Left renal cortex interstitium (tissue), 4 donors: ENCODE results near the gene GLCE. TPM values are rescaled to one million over a fixed set of nuclear protein-coding genes. Genes with fewer than 3 reads are reported as not detected.
"Not testable (repeated sequence)": the region's sequence is repeated elsewhere in the genome, so short reads cannot be mapped to it uniquely, and the experiment has no call there.

ENCODE experiments used
- DNase-seq, 4 donors: peaks; one replicate each; pipeline ENCODE4 v3.0.0-alpha.2; 2013; ENCODE audit warnings: low read depth in 4 of 4, low spot score in 2 of 4, missing footprints in 1 of 4
- polyA plus RNA-seq, 4 donors: library from polyadenylated mRNA; unstranded; fragments of 120-200 nt; gene quantifications; one replicate each; pipeline ENCODE4 v1.2.1, GENCODE V29; 2013; ENCODE audit not compliant: insufficient read length in 4 of 4

Gene GLCE
- polyA plus RNA-seq, 4 donors = 38.9 to 49.9 (median 43.8) TPM

GRCh38 chr15:69293741-69294615 is 133.5 kb downstream of the GLCE start:
- no peak for DNase-seq

DNA sequence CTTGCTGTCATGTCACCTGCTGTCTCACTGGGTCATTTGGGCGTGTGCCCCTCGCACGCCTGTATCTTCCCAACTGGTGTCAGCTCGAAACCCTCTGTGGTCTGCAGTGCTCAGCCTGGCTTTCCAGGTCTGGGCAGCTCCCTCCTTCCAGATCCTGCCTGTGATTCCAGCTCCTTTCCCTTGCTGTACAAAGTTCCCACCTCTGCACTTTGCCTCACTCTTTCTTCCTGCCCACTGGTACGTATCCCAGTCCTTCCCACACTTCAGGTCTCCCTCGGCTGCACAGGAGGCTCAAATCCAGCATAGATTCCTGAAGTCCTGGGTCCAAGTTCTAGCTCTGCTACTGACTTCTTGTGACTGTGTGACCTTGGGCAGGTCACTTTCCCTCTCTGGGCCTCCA is 136.2 kb downstream of the GLCE start:
- no peak for DNase-seq

DNA sequence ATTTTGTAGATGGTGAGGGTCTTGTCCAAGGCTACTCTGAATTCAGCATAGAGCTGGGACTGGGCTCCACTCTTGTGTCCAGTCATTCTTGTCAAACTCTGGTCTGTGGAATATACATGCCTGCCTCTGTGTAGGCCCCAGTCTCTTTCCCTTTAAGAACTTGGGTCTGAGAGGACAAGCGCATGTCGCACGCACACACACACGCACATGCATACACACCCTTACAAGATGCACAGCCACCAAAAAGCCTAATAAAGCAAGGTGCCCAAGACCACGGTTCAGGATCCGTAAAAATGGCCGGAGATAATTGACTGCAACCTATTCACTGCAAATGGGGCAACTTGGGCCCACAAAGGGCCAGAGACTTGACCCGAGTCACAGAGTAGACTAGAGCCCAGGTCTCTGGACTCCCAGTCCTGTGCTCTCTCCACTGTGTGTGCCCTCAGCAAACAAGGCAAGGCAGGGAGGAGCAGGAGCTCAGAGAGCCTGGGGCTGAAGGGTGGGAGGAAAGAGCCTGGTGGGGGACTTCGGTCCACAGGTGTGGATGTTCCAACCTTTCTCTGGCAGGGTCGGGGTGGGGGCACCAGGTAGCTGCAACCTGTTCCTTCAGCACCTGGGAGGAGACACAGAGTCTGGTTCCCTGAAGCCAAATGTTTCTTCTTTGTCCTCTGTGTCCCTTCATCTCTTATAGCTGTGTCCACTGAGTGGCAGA is 137.4 kb downstream of the GLCE start:
- DNase-seq = no peak

DNA sequence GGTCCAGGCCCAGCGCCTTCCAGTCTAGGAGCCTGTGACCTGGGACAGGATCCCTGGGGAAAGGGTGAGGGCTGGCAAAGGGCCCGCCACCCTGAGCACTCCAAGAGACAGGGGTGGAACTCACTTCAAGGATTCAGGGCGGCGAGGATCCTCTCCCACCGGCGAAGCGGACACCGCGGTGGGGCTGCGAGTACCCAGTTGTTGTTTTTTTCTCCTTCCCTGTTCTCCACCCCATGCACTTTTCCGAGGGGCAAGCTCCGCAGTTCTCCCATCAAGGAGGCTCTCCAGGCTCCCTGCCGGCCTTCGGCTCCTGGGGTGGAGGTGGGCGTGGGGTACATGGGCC is 137.9 kb downstream of the GLCE start:
- no peak for DNase-seq

DNA sequence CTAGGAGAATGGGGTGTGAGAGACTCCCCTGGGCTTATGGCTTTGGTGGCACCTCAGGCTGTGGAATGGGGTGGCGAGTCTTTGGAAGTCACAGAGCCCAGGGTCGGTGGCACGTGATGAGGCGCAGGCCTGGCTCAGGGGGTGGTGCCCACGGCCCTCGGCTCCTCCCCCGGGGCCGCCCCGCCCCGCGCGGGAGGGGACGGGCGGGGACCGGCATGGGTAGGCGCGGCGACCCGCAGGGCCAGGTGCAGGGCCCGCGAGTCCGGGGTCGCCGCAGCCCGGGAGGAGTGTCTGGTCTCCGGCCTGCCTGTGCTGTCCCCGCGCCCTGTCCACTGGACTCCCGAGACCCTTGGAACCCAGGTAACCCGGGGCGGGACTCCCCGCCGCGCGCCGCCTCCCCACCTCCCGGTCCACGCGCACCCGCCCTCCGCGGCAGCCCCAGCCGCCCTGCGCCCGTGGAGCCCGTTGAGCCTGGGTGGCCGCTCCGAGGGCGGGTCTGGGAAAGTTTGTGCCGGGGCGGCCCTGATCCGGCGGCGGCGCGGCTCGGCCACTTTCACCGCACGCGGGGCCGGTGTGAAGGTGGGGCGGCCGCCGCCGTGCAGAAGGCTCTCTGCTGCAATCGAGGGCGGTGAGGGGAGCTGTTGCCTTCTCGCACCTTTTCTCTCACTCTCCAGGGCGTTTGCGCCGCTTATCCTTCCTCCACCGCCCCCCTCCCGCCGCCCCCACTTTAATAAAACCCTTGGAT is 138.4 kb downstream of the GLCE start, which contains the start of gene PAQR5:
Gene PAQR5, plus strand, starts transcription at position 216 of the 745 bp plus-strand sequence. CDS start 61,169 bp downstream, outside the sequence.
- no peak for DNase-seq

DNA sequence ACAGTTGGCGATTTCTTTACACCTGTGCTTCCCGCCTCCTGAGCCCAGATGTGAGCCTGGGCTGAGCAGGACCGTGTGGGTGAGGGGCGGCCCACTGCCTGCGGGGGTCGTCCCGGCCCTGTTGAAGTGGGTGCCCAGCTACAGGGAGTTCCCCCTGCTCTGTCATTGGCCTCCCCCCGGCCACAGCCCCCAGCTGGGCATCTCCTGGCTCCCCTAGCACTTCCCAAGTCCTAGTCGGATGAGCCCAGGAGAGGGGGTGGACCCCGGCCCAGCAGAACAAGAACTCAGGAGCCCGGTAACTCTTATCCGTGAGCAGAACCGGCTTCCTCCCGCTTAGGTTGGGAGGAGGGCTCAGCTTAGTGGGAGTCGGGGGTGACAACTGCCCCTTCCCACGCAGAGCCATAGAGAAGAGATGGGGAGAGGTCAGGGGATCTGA is 139.0 kb downstream of the GLCE start:
- no peak for DNase-seq

GRCh38 chr15:69299943-69300588 is 139.6 kb downstream of the GLCE start:
- DNase-seq = no peak

- not testable (repeated sequence) for DNase-seq
Observed at GRCh38 chr15:69301101-69301500, 140.7 kb downstream of the GLCE start.

DNA sequence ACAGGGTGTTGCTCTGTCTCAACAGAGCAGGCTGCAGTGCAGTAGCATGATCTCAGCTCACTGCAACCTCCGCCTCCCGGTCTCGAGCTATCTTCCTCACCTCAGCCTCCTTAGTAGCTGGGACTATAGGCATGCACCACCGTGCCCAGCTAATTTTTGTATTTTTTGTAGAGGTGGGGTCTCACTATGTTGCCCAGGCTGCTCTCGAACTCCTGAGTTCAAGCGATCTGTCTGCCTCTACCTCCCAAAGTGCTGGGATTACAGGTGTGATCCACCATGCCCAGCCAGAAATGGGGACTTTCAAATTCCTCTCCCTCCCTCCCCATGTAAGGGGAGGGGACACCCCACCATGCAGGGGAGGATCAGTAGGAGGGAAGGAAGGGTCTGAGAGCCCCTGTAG is 141.7 kb downstream of the GLCE start:
- DNase-seq = not testable (repeated sequence)

DNA sequence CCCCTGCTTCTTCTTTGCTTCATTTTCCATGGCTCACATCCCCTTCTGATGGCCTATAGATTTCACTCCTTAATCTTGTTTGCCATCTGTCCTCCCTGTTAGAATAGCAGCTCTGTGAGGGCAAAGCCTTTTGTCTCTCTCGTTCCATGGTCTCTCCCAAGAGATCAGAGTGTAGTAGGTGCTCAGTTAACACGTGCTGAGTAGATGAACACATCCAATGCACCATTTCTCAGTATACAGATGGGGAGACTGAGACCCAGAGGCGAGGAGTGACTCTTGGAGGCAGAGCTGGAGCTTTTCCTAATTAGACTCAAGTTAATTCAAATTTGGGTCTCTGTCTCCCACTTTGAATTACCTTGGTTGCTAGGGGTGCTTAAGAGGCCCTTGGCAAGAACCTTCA is 142.5 kb downstream of the GLCE start:
- DNase-seq = no peak

DNA sequence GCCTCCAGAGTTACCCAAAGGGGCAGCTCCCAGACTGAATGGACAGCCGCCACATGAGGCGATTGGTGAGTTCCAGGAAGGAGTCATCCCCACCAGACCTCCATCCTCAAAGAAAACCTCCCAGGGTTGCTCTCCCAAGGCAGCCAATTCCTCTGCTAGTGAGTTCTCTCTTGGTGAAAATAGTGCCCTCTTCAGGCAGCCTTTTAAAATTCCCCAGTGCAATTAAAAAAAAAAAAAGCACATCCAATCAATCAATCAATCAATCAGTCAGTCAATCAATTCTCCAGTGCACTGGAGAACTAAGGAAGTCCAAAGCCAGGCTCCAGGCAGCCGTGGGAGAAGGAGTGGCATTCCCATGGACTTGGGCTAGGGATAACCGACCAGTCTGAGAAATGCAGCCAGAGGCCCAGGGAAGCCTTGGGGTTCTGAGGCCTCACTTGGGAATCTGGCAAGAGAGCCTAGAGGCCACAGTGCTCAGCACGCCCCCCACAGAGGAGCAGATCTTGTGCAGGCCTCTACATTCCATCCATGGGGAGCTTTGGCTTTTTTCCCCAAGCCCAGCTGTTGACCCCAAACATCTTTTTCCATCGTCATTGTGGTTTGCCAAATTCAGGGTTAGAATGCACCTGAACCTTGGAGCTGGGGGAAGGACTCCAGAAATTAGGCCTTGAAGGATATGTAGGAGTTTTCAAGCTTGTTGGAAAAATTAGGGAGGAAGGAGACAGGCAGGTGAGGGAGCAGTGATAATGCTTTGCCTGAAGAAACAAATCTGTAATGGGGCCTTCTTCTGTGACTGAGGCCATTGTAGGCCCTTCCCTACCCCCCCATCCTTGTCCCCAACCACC is 143.1 kb downstream of the GLCE start:
- no peak for DNase-seq

GRCh38 chr15:69304182-69304545 is 143.7 kb downstream of the GLCE start:
- no peak for DNase-seq

DNA sequence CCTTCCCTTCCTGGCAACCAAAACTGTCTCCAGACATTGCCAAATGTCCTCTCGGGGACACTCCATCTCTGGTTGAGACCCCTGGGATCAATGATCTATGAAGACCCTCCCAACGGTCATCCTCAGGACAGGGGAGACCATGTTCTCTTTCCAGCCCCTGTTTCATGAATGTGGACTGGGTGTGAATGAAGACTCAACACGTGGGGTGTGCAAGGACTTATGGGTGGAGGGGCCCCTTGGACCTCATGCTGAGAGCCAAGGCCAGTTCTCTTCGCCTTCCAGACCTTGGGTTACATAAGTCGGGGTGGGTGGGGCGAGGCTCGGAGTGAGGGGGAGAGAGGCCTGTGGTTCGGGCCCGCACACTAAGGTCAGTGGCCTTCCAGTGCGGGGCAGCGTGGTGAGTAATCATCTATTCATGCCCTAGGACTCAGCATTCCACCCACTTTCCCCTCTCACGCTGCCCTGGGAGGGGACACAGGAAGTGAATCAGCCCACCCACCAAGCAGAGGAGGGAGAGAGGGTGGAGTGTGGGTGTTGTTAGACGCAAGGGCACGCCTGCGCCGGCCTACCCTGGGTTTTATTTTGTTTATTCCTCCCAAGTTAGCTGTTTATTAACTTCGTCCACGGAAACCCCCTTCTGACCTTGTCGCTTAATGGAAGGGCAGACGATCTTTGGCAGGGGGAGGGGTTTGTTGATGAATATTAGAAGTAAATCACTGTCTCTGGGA is 144.9 kb downstream of the GLCE start:
- no peak for DNase-seq

- DNase-seq = no peak
Observed at GRCh38 chr15:69305933-69306568, 145.6 kb downstream of the GLCE start.

DNA sequence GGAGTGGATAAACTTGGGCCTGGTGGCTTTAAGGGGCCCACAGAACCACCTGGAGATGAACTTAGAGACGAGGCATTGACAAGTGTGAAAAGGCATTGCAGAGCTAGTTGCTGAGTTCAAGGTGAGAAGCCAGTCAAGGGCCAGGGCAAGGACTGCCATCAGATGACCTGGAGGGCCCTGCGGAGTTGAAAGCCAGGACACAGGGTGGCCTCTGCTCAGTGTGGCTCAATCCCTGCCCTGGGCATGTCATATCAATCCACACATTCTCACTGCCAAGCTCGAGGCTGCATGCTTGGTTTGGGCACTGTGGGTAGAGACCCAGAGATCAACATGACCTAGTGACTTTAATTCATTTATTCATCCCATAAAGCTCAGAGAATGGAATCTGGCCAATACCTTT is 147.5 kb downstream of the GLCE start:
- DNase-seq = no peak

GRCh38 chr15:69308949-69309348 is 148.5 kb downstream of the GLCE start:
- DNase-seq = no peak

DNA sequence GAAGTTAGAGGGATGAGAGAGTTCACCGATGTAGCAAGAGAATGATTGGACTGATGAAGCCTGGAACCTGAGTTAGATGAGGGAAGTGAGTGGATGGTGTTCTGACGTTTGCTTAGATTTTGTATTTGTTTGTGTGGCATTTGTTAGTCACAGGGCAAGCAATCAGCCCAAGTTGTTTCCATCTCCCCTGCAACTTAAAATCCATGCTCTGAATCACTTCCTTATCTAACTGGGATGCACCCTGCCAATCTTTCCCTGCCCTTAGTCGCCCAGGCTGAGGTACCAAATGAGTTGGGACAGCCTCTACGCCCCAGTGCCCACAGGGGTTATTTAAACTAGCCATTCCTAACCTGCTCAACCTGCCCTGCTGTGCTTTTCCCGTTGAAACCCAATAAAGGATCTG is 150.9 kb downstream of the GLCE start:
- no peak for DNase-seq

GRCh38 chr15:69313432-69314000 is 153.1 kb downstream of the GLCE start:
- no peak for DNase-seq
